Measurements from ENCODE around the gene TADA1.
"Not testable (repeated sequence)": the region's sequence is repeated elsewhere in the genome, so short reads cannot be mapped to it uniquely, and the experiment has no call there.

The TADA1 gene

DNA sequence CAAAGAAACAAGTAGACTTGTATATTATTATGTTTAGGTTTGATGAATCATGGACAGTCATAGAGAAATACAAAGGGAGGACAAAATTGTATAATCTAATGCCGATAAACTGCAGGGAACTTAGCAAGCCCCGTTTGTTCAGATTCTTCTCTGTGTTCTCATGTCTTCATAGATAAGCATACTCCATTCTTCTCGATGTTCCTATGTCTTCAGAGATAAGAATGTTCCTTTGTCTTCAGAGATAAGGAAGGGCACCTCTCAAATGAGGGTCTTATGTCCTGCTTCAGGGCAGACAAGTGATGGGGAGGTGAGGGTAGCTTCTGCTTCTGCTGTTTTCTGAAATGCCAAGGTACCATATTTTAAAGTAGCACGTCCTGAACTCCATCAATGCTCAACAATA, 19.7 kb upstream of the TADA1 start:
- DNase-seq (ENCODE audit: low read depth in 1 of 2, low spot score in 1 of 2), result no peak

DNA sequence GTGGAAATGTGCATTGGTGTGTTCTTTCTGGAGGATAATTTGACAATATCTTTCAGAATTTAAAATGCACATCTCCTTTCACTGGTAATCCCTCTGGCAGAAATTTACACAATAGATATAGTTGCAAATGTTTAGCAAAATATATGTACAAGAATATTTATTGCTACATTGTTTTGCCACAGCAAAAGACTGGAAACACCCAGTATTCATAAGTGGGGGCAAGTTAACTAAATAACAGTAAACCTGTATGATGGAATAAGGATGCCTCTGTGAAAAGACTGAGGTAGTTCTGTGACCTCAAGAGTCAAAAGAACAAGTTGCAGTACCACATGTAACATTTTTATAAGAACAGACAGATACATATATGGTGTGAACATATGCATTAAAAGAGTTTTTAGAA, 13.7 kb upstream of the TADA1 start:
- DNase-seq (ENCODE audit: low read depth in 1 of 2, low spot score in 1 of 2), result no peak

DNA sequence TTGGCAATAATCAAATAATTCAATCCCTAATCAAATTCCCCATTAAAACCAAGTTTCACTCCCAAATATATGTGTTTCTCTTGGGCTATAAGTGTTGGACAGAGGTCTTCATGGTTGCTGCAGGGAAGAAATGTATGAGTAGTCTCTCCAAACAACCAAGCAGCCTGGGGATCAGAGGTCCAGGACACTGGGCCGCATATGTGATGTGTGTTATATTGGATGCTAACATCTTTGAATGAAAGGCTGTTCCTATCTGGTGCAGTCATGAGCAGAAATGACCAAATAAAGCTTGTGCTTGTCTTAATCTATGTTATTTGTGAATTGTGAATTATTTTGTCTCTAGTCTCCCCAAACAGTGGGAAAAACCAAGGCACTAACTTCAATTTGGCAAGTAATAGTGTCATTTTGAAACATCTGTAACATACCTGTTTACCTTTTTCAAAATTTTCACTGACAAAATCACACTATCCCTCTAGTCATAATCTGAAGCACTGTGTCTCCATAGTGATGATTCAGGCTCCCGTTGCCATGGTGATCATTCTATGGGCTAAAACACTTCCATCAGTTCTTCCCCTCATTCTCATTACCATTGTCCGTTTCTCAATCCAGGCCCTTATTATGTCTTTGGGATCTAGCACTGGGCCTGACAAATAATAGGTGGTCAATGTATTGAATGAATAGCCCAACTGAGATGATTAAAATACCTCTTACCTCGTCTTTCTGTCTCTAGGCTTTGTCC, 12.5 kb upstream of the TADA1 start:
- no peak for DNase-seq (ENCODE audit: low read depth in 1 of 2, low spot score in 1 of 2)

DNA sequence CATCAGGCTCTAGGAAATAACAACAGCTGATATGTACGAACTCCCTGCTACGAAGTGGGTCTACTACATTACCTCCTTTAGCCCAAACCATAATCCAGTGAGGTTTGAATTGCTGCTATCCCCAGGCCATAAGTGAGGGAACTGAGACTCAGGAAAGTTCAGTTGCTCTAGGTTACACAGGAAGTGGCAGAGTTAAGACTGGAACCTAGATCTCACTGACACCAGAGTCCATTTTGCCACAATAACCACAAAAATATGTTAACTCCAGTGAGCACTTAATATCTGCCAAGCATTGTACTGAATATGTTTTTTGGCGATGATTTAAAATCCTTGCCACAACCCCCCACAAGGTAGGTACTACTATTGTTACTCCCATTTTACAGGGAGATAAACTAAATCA, 8.9 kb upstream of the TADA1 start:
- no peak for DNase-seq (ENCODE audit: low read depth in 1 of 2, low spot score in 1 of 2)

DNA sequence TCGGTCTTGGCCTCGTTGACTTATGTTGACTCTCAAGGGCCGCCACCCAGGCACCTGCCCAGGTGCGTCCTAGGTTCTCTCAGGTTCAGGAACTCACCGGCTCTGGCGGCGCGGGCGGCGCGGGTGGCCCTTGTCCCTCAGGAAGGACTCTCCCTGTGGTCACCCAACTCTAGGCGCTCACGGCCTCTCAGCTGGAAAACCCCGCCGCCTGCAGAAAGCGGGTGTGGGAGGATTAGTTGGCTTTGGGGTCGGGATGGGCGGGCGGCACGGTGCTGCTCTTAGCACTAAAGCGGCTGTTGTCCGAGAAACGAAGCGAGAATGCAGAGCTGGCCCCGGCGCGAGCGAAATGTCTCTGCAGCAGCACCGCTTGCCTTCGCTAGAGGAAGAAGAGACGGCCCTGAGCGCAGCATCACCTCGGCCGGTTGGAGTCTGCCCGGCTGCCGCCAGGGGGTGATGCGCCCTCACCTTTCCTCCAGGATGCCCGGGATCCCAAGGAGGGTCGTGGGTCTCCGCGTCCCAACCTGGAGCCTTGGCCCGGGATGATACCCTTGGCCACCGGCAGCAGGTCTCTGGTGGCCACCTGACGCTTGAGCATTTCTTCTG, 8.1 kb upstream of the TADA1 start:
- peak in 1 of 2 donors; percentile 4 for DNase-seq (ENCODE audit: low read depth in 1 of 2, low spot score in 1 of 2)

DNA sequence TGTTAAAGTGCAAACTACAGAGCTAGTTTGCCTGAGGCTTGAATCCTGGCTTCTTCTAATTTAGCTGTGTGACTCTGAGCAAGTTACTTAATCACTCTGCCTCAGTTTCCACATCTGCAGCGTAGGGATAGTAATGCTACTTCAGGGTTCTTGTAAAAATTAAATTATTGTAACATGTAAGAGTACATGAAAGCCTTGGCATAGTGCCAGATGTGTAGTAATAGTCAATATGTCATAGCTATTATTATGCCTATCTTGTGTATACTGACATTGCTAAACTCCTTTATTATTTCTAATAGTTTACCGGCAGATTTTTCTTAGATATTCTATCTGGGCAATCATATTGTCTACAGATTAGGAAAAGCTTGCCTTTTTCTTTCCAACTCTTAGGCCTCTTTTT, 6.8 kb upstream of the TADA1 start:
- no peak for DNase-seq (ENCODE audit: low read depth in 1 of 2, low spot score in 1 of 2)

DNA sequence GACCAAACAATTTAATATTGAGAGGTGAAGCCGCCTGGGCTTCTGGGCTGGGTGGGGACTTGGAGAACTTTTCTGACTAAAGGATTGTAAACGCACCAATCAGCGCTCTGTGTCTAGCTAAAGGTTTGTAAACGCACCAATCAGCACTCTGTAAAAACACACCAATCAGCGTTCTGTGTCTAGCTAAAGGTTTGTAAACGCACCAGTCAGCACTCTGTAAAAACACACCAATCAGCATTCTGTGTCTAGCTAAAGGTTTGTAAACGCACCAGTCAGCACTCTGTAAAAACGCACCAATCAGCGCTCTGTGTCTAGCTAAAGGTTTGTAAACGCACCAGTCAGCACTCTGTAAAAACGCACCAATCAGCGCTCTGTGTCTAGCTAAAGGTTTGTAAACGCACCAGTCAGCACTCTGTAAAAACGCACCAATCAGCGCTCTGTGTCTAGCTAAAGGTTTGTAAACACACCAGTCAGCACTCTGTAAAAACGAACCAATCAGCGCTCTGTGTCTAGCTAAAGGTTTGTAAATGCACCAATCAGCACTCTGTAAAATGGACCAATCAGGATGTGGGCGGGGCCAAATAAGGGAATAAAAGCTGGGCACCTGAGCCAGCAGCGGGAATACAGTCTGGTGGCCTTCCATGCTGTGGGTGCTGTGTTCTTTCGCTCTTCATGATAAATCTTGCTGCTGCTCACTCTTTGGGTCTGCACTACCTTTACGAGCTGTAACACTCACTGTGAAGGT, 2.3 kb upstream of the TADA1 start:
- not testable (repeated sequence) for DNase-seq (ENCODE audit: low read depth in 1 of 2, low spot score in 1 of 2)

DNA sequence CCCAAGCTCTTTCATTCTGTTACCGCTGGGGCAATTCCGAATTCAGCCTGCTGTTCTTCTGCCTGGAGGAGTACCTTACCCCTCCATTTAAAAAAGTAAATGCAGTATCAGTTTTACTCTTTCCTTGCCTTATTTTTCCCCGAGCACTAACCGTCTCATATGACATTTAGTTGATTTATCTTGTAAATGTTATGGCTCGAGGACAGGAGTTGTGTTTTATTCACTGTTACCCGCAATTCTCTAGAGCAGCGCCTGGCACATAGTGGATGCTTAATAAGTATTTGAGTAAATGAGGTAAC, 425 bp upstream of the TADA1 start:
- no peak for DNase-seq (ENCODE audit: low read depth in 1 of 2, low spot score in 1 of 2)

DNA sequence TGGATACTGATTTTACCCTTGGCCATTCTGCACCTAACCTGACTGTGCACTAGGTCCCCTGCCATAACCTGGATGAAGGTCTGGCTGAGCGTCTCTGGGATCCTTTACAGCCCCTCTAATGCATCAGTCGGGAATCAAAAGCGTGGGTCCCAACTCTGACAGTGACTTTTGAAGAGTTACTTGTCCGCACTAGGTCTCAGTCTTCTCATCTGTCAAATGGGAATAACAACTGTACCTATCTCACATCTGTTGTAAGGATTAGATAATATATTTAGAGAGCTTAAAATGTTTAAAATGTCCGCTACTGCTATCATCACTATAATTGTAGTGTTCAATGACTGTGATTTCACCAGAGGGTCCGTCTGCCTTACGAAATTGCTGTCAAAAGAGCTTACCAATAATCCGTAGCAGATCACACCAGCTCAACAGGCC, 746 bp downstream of the TADA1 start:
- no peak for DNase-seq (ENCODE audit: low read depth in 1 of 2, low spot score in 1 of 2)

DNA sequence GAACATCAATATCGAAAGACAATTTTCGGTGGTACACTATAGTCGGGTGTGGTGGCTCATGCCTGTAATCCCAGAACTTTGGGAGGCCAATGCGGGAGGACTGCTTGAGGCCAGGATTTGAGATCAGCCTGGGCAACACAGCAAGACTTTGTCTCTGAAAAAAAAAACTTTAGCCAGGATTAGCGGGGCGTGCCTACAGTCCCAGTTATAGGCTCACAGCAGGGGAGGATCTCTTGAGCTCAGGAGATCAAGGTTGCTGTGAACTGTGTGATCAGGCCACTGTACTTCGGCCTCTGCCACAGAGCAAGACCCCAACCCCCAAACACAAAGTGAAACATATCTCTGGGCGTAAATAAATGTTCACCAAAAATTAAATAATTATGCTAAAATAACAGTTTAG, 1.6 kb downstream of the TADA1 start:
- no peak for DNase-seq (ENCODE audit: low read depth in 1 of 2, low spot score in 1 of 2)

DNA sequence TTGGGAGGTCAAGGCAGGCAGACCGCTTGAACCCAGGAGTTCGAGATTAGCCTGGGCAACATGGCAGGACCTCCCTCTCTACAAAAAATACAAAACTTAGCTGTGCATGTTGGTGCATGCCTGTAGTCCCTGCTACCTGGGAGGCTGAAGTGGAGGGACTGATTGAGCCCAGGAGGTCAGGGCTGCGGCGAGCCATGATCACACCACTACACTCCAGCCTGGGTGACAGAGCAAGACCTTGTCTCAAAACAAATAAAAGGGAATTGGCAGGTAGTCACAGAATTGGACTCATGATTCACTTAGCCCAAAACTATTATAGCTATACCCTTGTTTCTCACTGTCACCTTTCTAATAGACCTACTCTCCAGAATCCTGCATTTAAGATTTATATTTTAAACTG, 5.5 kb downstream of the TADA1 start:
- DNase-seq (ENCODE audit: low read depth in 1 of 2, low spot score in 1 of 2), result no peak

DNA sequence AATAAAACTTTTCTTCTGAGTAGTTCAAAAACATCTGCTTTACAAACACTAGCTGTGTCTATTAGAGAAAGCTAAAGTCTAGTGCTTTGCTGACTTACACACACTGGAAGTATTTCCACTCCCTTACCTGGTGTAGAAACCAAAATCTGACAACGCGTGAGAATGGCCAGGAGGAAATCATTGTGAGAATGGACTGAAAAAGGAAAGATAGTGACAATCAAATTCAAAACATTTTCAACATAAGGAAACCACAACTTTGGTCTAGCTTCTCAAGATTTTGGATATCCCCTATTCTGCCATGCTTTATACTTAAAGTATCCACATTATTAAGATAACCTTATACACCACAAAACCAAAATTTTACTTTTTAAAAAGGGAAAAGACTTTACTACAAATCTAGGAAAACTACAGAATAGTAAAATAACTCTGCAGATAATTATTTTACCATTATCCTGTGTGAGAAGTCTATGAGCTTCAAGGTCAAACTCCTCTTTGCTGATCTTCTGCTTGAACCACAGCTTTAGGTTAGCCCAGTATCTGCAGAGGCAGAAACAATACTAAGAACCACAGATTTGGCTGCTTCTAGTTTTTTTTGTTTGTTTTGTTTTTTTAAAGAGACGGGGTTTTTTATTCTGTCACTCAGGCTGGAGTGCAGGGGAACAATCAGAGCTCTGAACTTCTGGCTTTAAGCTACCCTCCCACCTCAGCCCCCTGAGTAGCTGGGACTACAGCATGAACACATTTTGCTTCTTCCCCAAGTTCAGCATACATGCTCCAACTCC, 6.6 kb downstream of the TADA1 start:
- DNase-seq (ENCODE audit: low read depth in 1 of 2, low spot score in 1 of 2), result no peak

DNA sequence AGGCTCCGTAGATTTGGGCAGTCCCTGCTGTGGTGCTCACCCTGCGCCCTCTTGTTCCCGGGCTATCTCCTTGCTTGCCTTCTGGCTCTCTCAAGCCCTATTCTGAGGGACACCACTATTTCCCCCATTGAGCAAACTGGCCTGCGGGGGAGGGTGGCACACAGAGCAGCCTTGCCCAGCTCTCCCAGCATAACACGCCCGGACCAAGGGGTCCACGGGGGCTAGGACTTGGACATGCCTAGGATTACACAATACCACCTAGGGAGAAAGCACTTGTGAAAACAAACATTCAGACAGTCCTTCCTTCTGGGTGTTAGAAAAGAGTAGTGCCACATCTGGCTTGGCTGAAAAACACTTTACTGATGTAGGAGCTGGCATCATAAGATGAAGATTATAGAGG, 7.4 kb downstream of the TADA1 start:
- no peak for DNase-seq (ENCODE audit: low read depth in 1 of 2, low spot score in 1 of 2)

DNA sequence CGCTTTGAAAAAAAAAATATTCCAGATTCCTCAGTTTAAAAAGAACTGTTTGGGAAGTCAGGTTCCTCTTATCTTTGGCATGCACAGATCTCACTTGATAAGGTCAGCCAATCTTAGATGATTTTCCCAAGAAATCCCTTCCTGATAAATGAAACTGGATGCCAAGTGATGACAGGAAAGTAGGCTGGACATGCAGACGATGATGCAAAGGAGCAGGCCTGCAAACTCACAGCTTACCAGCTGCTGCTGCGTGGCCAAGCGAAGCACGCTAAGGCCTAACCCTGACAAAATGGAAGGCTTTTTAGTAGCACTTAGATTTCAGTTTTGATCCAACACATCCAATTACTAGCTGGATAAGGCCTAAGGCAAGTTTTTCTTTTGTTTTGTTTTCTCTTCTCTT, 10.1 kb downstream of the TADA1 start:
- no peak for DNase-seq (ENCODE audit: low read depth in 1 of 2, low spot score in 1 of 2)

DNA sequence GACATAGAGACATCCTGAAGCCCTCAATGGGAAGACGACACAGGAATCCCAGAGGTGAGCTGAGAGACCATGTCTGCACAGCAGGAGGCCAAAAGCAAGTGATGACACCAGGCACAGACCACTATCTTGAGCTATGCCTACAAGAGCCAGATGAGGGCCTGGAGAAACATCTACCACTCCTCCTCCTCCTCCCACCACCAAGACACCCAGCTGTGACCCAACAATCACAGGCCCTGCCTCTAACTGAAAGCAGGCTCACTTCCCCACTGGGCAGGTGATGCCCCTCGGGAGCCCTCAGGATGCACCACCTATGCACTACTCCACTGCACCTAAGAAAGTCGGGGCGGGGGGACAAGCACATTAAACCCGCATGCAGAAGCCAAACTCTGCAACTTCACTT, 16.5 kb downstream of the TADA1 start:
- DNase-seq (ENCODE audit: low read depth in 1 of 2, low spot score in 1 of 2), result no peak

DNA sequence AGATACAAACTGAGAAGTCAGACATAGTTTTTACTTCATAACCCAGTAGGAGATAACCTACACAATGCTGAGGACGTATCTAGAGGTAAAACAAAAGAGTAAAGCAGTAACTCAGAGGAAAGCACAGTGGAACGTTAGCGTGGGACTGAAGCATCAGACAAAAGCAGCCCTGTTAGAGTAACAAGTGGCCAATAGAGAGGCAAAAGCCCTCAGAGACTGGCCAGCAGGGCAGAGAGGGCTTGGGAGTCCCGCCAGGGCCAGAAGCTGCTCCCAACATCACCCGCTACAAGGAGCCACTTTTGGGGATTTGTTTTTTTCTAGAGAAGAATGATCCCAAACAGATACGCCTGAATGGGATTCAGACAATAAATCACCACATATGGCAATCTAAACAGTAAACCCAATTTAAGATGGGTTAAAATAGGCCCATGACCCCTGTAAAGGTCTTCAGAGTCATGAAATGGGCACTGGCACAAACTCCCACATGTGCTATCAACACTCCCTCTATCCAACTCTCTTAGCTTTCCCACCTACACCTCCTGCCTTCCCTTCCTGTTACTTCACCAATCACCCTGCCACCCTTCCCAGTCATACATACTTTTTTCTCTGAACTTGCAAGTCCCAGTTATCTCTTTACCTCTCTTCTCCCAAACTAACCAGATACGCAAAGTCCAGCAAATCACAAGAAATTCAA, 17.2 kb downstream of the TADA1 start:
- DNase-seq (ENCODE audit: low read depth in 1 of 2, low spot score in 1 of 2), result no peak

DNA sequence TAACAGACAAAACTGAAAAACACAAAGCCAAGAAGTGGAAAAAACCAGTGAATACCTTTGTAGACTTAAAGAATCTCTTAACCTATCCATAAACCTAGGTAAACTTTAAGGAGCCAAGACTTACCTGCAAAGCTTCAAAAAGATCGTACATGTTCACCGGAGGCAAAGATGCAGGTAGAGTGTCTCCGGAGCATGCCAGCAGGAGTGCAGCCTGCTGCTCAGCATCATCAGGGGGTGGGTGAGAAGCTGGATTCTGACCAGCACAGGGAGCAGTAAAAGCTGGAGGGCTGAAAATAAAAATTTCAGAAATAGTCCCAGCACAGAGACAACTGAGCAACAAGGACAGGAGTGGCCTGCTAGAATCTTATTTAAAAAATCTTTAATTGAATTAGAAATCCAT, 18.1 kb downstream of the TADA1 start:
- DNase-seq (ENCODE audit: low read depth in 1 of 2, low spot score in 1 of 2), result no peak

DNA sequence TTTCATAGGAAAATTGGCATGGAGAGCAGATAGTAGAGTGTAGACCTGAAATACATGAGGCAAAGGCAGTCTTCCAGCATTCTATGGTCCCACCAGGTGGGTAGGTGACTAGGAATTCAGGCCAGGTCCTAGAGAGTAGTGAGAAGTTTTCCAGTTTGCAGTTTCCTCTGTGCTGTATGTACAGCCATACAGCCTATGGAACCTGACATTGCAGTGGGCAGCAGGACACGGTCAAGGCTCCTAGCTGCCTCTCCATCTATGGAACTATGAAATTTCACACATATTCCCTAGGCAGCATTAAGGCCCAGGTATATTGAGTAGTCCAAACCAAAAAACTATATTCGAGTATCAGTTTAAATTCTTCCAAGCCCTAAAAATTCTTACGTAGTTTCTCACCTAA, 20.5 kb downstream of the TADA1 start:
- no peak for DNase-seq (ENCODE audit: low read depth in 1 of 2, low spot score in 1 of 2)

DNA sequence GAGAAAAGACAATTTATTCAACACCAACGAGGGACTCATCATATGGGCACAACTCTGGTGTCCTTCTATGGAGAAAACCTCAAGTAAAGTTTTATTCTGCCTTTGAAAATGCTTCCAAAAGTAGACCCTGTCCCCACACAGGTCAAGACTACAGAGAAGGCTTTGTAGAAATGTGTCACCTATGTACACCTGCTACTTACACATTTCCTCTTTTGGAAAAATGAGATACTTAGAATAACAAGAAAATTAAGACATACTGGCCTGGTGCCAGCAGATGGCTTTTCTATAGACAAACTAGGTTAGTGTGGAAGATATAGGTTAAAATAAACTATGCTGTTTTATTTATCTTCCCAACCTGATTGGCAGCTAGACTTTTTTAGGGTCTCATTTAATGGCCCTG, 23.1 kb downstream of the TADA1 start:
- DNase-seq (ENCODE audit: low read depth in 1 of 2, low spot score in 1 of 2), result no peak

DNA sequence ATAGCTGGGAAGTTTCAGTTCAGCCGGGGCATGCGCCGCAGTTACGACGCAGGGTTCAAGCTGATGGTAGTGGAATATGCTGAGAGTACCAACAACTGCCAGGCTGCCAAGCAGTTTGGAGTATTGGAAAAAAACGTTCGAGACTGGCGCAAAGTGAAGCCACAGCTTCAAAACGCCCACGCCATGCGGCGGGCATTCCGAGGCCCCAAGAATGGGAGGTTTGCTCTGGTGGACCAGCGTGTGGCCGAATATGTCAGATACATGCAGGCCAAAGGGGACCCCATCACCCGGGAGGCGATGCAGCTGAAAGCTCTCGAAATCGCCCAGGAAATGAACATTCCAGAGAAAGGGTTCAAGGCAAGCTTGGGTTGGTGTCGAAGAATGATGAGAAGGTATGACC, 26.9 kb downstream of the TADA1 start:
- no peak for DNase-seq (ENCODE audit: low read depth in 1 of 2, low spot score in 1 of 2)

DNA sequence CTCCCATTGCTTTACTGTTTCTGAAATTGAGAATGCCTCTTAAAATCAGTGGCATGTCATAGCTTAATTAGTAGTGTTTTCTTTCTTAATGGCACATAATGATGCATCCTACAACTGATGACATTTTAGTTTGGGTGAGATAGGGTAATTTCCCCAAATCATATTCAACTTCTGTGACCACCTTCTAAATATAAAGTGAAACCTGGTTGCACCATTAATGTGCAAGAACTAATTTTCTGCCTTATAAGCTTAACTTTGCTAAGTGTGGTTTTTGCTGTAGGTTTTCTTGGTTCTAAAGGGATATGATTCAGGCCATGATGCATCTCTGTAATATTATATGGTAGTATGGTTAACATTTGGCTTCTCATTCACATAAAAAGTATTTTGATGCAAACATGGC, 27.9 kb downstream of the TADA1 start:
- DNase-seq (ENCODE audit: low read depth in 1 of 2, low spot score in 1 of 2), result no peak
